Left forelimb (tissue), 1 donor: ENCODE results near the gene AKAP13.

Source experiments
- DNase-seq: peaks from one replicate; pipeline ENCODE4 v3.0.0-alpha.2; 2018; ENCODE audit warnings: low spot score

Gene AKAP13

GRCh38 chr15:85770096-85771041 lies 390.0 kb downstream of the AKAP13 start:
- DNase-seq = no peak

DNA sequence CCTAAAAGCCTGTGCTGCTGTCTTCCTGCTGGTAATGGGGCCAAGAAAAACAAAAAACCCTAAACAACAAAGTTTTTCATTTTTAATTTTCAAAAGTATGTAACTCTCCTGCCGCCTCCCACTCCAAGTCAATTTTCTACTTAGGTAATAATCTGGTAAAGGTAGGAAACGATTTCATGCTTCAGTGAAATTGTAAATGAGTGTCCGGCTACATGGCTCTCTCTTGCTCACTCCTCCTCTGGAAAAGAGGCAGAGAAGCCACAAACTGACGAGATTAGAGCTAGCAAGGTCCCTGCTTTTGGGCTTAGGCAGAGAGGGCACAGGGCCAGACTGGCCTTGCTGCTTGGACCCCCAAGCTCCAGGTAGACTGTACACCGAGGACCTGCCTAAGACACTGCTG lies 390.9 kb downstream of the AKAP13 start:
- DNase-seq = no peak

DNA sequence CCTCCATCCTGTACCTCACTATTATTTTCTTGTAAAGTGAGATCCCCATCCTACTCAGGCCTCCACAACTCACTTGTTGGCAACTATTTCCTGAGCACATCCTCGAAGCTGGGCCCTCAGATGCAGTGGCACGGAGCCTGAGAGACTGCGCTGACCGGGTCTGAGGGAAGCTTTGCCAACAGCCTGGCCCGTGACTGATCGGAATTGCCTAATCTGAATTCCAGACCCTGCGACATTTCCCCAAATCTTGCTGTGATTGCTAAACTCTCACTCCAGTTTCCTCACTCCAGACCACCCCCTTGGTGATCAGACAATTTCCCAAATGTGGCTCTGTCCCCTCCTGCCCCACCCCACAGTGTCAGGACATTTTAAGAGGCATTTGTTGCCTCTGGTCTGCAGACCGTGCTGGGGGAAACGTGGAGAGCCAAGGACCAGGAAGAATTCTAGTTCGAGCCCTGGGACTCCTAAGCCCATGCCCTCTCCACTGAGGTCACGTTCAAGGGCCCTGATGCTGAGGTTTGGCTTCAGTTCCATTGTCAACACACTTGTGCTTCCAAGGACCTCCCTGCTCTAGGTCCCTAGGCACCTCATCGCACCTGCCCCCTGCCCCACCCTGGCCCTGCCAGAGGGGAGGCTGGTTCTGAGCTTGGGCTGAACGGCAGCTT lies 391.5 kb downstream of the AKAP13 start:
- no peak for DNase-seq

- DNase-seq = no peak
Observed at GRCh38 chr15:85772668-85773067, 392.3 kb downstream of the AKAP13 start.

GRCh38 chr15:85773249-85773648 lies 392.8 kb downstream of the AKAP13 start:
- DNase-seq = no peak

GRCh38 chr15:85773970-85774369 lies 393.6 kb downstream of the AKAP13 start:
- DNase-seq = no peak

DNA sequence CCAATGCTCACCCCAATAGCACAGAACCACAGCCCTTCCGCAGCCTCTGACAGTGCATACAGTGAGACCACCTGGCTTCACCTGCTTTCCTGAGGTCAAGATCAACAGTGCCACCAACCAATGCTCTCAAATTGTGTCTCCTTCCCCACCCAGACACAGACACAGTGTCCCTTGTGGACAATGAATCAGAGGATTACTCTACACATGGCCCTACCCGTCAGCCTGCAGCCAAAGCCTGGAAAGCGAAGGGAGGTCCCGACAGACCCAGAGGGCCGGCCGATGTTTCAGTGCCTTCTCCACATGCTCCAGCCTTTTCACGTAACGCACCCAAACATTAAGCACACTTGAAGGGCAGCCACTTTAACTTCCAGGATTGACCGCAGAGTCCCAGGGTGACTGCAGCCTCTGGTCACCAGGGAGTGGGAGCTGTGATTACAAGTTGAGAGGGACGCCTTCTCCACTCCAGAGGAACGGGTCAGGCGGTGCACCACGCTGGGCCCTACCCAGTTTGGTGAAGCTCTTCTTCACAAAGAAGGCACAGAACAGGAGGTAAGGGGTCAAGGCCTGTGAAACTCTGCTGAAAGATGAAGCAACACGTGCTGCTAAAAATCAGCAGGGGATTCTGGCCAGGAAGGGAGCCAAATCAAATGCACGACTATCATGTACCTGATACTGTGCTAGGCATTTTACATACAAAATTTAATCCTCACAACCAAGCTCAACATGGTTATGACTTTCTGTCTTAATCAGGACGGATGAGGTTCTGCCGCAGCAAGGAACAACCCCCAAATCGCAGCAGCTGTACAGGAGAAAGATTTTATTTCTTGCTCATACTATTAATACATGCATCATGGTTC lies 397.1 kb downstream of the AKAP13 start:
- no peak for DNase-seq

- no peak for DNase-seq
Observed at GRCh38 chr15:85778107-85778776, 397.8 kb downstream of the AKAP13 start.

- DNase-seq = no peak
Observed at GRCh38 chr15:85779249-85779648, 398.8 kb downstream of the AKAP13 start.

DNA sequence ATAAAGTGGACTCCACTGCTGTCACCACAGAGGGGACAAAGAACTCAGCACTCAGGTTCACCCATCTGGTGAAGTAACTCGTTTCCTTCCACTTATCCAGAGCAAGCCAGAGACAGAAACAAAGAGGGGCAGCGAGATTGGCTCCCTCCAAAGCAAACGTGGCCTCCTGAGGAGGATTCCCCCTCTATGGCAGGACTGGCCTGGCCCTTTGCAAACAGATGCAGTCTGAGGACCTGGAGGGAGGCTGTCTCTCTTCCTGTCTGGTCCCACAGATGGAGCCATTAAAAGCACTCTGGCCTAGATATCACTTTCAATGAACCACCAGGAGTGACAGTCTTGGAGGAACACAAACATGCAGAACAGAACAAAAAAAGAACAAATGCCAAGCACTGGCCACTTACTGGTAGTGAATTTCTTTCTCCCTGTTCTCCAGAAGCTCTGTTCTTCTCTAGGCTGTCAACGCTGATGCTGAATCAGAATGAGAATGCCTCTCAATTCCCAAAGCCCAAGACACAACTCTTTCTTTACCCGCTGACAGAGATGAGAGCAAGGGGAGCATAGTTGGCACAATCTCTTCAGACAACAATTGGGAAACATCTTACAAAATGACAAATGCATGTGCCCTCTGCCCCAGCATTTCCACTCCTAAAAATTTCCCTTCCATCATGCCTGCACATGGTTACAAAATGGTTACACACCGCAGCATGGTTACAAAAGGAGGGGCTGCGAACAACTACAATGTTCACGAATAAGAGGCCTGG lies 400.0 kb downstream of the AKAP13 start:
- DNase-seq = no peak

DNA sequence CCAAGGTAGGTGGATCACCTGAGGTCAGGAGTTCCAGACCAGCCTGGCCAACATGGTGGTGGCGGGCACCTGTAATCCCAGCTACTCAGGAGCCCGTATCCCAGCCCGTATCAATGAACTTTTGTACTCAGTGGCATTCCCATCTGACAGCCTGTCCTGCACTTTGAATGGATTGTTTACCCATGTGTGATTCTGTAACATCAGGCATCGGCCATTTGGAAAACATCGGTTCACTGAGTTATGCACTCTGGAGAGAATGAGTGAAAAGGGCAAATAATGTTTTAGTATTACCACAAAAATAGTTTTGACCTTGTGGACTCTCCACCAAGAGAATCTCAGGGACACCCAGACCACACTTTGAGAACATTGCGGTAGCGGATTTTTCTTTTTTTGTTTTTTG lies 400.7 kb downstream of the AKAP13 start:
- DNase-seq = no peak

DNA sequence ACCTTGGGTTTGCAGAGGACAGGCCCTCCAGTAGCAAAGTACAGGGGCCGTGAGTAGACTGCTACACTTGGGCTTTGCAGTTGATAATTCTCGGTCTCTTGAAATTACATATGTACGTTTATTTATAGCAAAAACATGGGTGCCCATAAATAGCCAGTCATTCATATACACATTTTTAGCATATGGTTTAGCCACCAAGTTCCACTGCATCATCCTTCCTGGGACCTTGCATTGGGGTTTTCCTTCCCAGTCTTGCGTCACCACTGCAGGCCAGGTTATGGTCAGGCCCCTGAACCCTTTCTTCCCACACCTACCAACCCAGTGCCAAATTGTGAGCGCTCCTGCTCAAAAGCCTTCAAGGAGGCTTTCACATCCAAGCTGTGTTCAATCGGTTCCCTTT lies 401.7 kb downstream of the AKAP13 start:
- no peak for DNase-seq

DNA sequence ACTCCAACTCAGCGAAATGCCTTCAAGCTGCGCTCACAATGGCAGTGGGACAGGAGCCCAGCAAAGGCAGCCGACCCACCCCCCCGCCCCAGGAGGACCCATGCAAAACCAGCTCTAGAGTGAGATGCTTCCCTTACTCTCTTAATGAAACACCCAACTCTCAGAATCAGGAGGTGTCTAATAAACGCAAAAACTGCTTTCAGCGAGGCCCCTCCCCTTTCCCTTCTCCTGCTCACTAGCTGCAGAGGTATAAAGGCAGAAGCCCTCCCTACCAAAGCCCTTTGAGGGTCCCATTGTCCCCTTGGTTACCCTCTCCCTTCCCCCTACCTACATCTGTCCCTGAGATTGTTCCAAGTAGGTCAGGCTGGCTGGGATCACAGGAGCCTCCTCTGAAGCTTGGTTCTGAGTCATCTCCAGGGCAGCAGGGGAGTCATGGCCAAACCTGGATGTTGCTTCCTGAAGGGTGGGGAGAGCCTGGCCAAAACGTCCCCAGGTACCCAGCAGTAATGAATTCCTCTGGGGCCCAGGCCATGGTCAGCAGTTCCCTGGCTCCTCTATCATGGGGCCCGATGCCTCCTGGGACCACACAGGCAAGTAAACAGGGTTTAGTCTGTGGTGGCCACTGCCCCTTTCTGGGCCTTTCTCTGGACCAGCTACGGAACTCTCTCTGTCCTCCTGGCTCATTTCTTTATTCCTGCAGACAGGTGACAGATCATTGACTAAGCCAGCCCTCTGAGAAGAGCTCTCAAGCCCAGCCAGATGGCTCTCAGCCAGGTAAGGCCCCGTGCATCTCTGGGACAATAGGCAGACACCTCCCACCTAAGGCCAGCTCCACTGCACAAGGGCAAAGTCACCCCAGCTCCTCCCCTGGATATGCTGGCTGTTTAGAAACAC lies 405.7 kb downstream of the AKAP13 start:
- no peak for DNase-seq

- DNase-seq = no peak
Observed at GRCh38 chr15:85786781-85787114, 406.3 kb downstream of the AKAP13 start.

DNA sequence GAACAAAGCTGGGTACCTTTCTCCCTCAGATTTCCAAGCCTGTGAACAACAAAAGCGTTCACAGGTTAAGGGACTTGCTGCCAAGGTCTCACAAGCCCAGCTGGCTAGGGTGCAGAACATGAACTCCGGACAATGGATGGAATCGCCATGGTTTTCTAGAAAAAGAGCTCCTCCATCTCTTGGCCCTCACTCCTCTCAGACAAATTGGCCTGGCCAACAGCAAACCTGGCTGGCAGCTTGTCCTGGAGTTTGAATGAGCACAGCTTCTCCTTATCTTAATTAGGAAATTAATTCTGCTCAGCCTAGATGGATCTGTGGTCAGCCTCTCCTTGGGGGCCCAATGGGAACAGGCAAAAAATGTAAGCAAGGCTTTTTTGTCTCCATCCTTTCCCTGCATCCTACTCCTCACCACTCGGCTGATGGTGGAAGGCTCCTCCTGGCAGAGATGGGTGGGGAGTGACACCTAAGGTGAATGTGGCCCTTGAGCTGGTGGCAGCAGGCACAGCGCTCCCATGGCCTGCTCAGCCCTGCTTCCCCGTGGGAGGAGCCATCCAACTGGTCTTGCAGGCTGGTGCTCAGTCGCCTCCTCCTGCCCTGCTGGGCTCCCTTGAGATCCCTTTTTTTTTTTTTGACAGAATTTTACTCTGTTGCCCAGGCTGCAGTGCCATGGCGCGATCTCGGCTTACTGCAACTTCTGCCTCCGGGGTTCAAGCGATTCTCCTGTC lies 408.5 kb downstream of the AKAP13 start:
- DNase-seq = no peak

DNA sequence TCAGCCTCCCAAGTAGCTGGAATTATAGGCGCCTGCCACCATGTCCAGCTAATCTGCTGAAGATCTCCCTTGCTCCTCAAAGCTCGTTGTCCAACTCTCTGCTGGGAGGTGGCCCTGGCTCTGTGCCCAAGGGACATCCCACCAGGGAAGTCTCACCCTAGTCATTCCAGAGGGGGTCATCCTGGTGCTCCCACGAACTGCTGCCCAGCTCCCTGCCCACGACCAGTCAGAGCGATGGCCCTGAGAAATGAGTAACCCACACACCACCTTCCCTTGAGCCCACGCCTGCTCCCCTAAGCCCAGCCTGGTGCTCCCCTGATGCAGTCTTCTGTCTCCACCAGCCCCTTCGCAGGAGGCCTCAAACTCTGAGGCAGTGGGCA lies 409.1 kb downstream of the AKAP13 start:
- no peak for DNase-seq

- no peak for DNase-seq
Observed at GRCh38 chr15:85792102-85792731, 411.8 kb downstream of the AKAP13 start.

GRCh38 chr15:85792912-85793590 lies 412.6 kb downstream of the AKAP13 start:
- DNase-seq = no peak
